GM15510 (cell line): ENCODE results near the gene CDH3.

Experiments used
- POLR2A ChIP-seq: IDR thresholded peaks from 3 replicates; pipeline ENCODE4 v1.6.1; 2011; ENCODE audit warnings: borderline replicate concordance; ENCODE audit not compliant: insufficient read length; ENCODE audit errors: extremely low read depth

The CDH3 gene

DNA sequence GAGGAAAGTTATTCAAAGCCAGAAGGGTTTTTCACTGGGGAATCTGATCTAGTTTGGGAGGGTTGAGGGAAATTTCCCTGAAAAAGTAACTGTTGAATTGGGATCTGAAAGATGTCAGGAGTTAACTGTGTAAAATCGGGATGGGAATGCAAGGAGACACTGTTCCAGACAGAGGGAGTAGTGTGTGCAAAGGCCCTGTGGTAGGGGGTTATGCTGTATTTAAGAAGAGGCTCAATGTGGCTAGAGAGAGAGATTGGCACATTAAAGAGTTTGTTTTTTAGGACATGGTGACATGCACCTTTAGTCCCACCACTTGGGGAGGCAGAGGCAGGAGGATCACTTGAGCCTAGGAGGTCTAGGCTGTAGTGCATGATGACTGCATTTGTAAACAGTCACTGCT, 16.9 kb downstream of the CDH3 start:
- TF ChIP-seq POLR2A = no peak

DNA sequence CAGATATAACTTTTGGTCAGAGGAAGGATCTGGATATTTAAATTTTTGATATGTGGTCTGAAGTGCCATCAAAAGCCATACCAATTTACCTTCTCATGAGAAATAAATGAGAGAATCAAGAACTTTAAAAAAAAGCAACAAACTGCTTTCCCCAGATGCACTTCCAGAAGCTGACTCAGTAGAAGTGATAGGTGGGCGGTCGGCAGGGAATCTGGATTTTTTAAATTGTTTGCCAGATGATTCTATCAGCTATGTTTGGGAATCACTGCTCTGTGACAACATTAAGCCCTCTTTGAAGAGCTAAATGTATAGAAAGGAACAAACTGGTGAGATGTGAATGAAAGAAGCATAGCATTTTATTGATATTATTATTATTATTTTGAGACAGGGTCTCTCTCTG, 19.2 kb downstream of the CDH3 start:
- no peak for TF ChIP-seq POLR2A

DNA sequence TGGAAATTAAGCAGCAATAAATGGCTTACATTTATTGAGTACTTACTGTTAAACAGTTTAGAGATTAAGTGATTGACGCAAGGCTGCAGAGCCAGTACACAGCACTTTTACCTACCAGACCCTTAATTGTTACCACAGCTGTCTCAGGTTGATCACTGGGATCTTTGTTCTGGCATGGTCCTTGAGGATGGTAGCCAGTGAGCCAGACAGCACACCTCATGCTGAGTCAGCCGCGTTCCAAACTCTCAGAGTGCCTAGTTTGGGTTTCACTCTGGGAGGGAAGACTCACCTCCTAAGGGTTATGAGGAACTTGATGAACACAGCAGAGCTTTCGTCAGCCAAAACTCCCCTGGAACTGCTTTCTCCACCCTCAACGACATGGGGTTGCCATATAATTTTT, 20.4 kb downstream of the CDH3 start:
- TF ChIP-seq POLR2A = no peak

DNA sequence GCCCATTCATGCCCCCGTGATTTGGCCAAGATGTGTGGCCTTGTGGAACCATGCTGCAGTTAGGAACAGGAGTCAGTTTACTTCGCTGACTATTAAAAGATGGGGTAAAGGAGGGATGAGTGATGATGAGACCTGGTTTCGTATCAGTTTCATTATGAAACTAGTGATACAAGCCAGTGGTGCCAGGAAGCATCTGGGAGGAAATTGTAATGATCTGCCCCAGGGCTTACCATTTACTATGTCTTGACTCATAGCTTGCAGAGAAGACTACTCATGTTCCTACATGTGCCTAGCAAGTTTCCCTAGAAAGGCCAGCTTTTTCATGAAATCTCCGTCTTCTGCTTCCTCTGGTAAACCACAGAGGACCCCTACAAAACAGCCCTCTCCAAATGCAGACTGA, 23.2 kb downstream of the CDH3 start:
- TF ChIP-seq POLR2A = no peak

DNA sequence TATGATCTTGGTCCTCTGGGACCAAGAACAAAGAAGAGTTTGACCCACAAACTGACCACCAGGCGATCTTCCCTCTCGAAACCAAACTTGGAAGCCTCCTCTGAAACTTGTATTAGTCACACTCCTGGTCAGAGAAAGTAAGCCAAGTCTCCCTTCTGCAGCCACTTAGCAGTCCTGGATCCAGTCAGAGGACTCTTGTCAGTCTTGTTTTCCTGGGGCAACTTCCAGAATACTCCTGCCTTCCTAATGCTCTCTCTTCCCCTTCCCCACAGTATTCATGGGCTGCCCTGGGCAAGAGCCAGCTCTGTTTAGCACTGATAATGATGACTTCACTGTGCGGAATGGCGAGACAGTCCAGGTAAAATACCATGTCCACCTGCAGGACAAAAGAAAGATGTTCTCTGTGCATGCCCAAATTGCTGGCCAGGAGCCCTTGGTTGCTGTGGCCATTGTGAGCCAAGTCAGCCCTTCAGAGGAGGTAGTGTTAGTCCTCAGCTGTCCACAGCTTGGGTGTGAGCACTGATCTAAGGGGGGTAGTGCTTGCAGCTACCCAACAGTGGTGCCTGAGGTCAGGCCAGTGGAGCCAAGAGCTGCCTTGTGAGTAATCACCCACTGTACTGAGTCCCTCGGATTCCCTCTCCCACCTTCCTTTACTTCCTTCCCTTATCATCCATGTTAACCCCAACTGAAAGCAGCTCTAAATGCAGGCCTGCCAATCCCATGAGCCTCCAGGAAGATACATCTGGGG, 31.2 kb downstream of the CDH3 start:
- no peak for TF ChIP-seq POLR2A

DNA sequence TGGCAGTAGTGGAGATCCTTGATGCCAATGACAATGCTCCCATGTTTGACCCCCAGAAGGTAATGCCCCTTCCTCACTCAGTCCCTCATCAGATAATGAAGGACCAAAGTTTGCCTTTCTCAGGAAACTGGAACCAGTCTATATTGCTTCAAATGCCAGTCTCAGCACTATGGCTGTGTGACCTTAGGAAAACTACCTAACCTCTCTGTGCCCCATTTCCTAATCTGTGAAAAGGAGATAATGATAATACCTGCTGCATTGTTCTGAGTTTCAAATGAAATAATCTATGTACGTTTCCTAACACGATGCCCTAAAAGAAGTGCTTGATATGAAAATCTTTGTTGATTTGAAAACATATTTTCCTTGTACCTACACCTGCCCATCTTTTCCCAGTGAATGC, 35.9 kb downstream of the CDH3 start:
- TF ChIP-seq POLR2A = no peak

DNA sequence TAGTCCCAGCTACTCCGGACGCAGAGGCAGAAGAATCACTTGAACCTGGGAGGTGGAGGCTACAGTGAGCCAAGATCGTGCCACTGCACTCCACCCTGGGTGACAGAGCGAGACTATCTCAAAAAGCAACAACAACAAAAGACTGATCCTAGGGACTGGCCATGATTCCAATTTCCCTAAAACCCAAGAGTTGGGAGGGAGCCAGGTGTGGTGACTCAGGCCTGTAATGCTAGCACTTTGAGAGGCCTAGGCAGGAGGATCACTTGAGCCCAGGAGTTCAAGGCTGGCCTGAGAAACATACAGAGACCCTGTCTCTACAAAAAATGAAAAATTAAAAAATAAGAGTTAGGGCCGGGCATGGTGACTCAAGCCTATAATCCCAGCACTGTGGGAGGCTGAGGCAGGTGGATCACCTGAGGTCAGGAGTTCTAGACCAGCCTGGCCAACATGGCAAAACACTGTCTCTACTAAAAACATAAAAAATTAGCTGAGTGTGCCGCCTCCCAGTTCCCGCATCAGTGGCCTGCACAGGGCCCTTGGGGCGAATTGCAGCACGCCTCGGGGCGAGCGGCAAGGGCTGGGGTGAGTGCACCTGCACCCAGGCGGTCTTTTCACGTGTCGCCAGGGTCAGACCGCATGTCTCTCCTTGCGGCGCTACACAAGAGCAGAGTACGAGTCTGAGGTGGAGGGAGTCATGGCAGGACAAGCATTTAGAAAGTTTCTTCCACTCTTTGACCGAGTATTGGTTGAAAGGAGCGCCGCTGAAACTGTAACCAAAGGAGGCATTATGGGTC, 40.8 kb downstream of the CDH3 start:
- no peak for TF ChIP-seq POLR2A

DNA sequence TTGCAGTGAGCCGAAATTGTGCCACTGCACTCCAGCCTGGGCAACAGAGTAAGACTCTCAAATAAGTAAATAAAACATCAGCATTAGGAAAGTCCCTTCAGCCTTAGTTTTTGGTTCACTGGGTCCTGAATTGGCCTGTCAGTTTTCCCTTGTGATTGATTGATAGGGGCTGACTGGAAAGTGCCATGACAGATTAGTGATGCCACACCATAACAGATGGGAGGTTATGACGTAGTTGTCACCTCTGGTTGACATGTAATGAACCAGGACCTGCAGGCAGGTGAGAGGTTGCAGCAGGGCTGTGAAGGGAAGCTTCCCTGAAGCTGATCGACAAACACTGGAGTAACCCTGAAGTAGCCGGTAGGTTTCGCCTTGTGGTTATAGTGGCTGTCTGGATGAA, 41.8 kb downstream of the CDH3 start:
- no peak for TF ChIP-seq POLR2A

DNA sequence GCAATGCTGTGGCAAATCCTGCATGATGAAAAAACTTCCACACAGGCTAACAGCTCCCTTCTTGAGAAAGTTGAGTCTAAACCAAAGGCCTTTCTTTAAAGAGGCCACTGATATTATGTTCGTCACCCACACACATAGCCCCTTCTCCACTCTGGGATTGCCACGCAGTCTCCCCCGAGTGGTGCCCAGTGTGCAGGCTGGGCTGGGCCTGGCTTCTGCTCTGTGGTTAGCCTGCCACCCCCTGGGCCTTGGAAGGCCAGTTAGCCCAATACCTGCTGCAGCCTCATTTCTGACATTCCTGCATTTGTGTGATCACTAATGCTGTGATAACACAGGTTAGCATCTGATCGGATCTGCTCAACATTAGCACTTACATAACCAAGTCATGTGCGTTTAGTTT, 44.8 kb downstream of the CDH3 start:
- no peak for TF ChIP-seq POLR2A

DNA sequence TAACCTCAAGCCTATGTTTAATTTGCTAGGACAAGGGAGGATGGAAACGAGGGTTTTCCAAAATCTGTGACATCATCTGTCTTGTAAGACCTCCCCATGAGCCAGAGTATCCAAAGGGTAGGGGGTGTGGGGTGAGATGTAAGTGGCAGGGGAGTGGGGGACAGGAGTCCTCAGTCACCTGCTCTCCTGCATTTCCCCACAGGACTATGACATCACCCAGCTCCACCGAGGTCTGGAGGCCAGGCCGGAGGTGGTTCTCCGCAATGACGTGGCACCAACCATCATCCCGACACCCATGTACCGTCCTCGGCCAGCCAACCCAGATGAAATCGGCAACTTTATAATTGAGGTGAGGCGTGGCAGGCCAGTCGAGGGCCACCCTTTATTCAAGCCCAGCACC, 50.5 kb downstream of the CDH3 start:
- TF ChIP-seq POLR2A = no peak

DNA sequence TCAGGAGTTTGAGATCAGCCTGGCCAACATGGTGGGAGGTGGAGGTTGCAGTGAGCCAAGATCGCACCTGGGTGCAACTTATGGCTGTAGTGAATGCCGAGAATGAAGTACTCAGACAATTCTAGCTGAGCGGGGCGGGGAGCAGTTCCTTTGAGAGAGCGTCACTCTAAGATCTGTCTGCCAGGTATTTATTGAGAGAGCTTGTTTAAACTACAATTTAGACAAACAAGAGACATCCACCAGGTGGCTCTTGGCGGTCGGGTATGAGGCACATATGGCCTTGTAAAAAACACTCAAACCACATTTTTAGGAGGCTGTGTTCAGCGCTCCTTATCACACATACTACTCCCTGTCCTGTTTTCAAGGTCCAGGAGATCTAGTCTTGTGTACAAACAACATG, 51.4 kb downstream of the CDH3 start:
- no peak for TF ChIP-seq POLR2A

DNA sequence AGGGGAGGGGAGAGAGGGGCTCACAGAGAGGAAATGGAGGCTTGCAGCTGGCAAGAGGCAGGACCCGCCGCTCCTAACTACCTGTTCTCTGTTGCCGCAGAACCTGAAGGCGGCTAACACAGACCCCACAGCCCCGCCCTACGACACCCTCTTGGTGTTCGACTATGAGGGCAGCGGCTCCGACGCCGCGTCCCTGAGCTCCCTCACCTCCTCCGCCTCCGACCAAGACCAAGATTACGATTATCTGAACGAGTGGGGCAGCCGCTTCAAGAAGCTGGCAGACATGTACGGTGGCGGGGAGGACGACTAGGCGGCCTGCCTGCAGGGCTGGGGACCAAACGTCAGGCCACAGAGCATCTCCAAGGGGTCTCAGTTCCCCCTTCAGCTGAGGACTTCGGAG, 53.0 kb downstream of the CDH3 start:
- no peak for TF ChIP-seq POLR2A

DNA sequence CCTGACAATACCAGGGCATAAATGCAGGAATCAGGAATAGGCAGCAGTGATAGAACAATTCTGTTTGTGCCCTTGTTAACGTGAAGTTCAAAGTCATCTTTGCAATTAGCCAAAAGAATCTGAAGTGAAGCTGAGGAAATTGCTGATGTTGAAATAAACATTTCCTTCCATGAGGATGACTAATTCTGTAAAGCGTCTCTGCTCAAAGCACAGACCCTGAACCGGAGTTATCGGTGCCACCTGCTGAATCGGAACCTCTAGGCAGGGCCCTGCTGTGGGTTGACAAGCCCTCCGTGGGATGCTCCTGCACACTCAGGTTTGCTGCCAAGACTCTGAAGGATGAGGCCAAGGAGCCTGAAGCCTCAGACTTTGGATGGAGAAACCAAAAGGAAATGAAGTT, 55.0 kb downstream of the CDH3 start:
- TF ChIP-seq POLR2A = no peak

DNA sequence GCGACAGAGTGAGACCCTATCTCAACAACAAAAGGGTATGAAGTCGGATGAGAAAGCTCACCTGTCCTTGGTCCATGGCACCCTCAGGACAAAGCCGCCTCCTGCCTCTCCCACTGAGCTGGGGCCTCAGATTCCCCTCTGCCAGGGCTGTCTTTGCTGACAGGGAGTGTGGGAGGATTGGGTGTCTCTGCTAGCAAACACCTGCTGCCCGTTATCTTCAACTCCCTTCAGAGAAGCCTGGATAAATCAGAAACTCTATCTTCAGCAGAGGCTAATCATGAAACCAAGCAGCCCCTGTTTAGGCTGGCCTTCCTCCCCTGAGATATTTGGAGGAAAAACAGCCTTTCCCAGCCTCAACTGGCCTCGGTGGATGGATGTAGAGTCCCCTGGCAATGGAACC, 55.7 kb downstream of the CDH3 start:
- TF ChIP-seq POLR2A = no peak

DNA sequence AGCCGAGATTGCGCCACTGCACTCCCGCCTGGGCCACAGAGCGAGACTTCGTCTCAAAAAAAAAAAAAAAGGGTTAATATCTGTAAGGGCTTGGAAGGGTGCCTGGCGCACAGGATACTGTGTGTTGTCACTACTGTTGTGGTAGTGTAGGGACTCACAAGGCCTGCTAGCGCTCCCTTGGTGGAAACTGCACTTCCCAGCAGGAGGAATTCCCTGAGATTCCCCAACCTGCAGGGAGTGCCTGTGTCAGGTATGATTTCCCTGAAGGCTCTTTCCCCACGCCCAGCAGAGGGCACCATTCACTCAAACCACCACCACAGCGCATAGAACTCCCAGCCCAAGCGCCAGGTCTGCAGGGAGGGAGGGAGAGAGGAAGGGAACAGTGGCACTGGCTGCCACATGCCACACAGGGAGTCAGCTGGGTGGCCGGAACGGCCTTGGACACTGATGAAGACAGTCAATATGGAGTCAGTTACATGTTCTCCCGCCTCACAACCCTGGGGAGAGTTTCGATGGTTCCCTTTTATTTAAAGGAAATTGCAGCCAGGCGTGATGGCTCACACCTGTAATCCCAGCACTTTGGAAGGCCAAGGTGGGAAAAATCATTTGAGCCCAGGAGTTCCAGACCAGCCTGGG, 59.2 kb downstream of the CDH3 start:
- TF ChIP-seq POLR2A = no peak
